Prostate gland (tissue), 2 donors: ENCODE results near the gene EXOC1L. TPM values are rescaled to one million over a fixed set of nuclear protein-coding genes. Genes with fewer than 3 reads are reported as not detected.

Experiments
- DNase-seq: peaks from one replicate; pipeline ENCODE4 v3.0.0-alpha.2; 2019; ENCODE audit warnings: low spot score
- H3K27ac ChIP-seq, 2 donors: fragments of 200-600 bp; sonication (generic); 2 replicates each; pipeline ENCODE4 v1.5.1; 2017 to 2019
- H3K27me3 ChIP-seq: fragments of 200-600 bp; sonication (generic); replicated peaks from 2 replicates; pipeline ENCODE4 v1.5.1; 2019; ENCODE audit not compliant: insufficient read depth
- H3K36me3 ChIP-seq, 2 donors: fragments of 200-600 bp; sonication (generic); 1 replicate in 1 of 2; 2 replicates in 1 of 2; pipeline versions ENCODE4 v1.5.1 to v1.8.1; 2017 to 2019
- H3K4me1 ChIP-seq: fragments of 200-600 bp; sonication (generic); replicated peaks from 2 replicates; pipeline ENCODE4 v1.5.1; 2019
- H3K4me3 ChIP-seq, 2 donors: fragments of 200-600 bp; sonication (generic); 2 replicates each; pipeline ENCODE4 v1.5.1; 2017 to 2019
- H3K9me3 ChIP-seq: fragments of 200-600 bp; sonication (generic); 2 replicates; pipeline ENCODE4 v1.5.1; 2017
- POLR2A ChIP-seq: fragments of 450-650 bp; IDR thresholded peaks from one replicate; pipeline ENCODE4 v1.6.1; 2016; ENCODE audit warnings: antibody characterized with exemption, mild to moderate bottlenecking
- POLR2AphosphoS5 ChIP-seq: sonication (generic); formaldehyde crosslinking; IDR thresholded peaks from one replicate; pipeline ENCODE4 v1.6.1; 2017; ENCODE audit warnings: antibody characterized with exemption
- WGBS: methylation state at CpG from one replicate; pipeline ENCODE4 v1.1.5; 2018; 5-methylcytosine and 5-hydroxymethylcytosine counted together
- intact Hi-C: fragments of 100-400 bp; cut with DNase I; formaldehyde crosslinking; loops from one replicate; pipeline ENCODE4 v1.14.2; 2022
- total RNA-seq, 2 donors: library from RNA; depleted of rRNA; stranded (reverse); fragments of >200 nt; gene quantifications; one replicate each; pipeline ENCODE4 v1.1.0, GENCODE V29; 2016
- TF ChIP-seq, protein P1 (sequence below), 4 experiments: fragments of 200-600 bp in 2 of 4; fragments of 450-650 bp in 2 of 4; sonication (generic) in 2 of 4; IDR thresholded peaks; 1 replicate in 3 of 4; 2 replicates in 1 of 4; pipeline ENCODE4 v1.5.1; 2016 to 2019; ENCODE audit warnings: antibody characterized with exemption in 4 of 4, mild to moderate bottlenecking in 2 of 4, moderate library complexity in 2 of 4

Gene EXOC1L
- total RNA-seq, 2 donors from 2014 or later, result not detected

DNA sequence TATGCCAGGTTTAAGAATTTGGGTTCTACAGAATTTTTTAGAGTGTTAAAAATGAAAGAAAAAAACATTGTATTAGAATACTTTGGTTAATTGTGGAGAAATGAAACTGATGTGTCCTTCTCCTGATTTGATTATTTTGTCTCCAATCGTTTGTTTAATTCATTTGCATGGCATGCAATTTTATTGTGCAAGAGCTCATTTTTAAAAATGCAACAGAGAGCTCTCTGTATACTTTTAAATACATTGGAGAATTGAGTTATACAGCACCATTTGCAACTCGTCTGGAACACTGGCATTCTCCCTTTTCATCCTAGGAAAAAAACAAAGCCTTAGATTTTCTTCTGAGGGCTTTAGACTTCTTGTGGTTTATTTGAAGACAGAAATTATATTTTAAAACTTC lies 689 bp downstream of the EXOC1L start:
- Histone ChIP-seq H3K27me3 (no peaks in the 10 kb centered on the region), H3K9me3 (no peaks in the 10 kb centered on the region), H3K27ac (no peak overlapping the region), H3K4me1 (no peaks in the 10 kb centered on the region), H3K4me3 (no peak overlapping the region), H3K36me3 (no peaks in the 10 kb centered on the region)
- TF ChIP-seq, protein P1, sequence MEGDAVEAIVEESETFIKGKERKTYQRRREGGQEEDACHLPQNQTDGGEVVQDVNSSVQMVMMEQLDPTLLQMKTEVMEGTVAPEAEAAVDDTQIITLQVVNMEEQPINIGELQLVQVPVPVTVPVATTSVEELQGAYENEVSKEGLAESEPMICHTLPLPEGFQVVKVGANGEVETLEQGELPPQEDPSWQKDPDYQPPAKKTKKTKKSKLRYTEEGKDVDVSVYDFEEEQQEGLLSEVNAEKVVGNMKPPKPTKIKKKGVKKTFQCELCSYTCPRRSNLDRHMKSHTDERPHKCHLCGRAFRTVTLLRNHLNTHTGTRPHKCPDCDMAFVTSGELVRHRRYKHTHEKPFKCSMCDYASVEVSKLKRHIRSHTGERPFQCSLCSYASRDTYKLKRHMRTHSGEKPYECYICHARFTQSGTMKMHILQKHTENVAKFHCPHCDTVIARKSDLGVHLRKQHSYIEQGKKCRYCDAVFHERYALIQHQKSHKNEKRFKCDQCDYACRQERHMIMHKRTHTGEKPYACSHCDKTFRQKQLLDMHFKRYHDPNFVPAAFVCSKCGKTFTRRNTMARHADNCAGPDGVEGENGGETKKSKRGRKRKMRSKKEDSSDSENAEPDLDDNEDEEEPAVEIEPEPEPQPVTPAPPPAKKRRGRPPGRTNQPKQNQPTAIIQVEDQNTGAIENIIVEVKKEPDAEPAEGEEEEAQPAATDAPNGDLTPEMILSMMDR (IDR thresholded peaks at IDR 0.05), result no peak
- TF ChIP-seq POLR2AphosphoS5 (no peak), POLR2A (no peak)
- intact Hi-C loops, result no loop called here
- WGBS, result 28% methylated on average over 2 of the region's 2 CpGs
- DNase-seq, result no peak

DNA sequence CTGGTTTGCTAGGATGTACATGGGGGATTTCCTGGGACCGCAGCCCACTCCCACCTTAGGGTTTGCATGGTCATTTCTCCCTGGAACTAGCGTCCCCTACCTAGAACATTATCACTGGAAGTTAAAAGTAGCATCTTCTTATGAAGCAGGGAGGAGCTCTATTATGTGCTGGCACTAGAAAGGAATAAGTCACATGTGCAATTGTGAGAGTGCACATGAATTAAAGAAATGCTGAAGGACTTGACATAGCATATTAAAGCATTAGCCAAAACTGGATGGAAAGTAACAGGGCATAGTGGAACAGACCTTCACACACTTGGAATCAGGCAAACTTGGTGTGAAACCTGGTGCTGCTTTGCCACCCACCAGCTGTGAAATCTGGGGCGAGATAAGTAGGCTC lies 2.7 kb downstream of the EXOC1L start:
- no peak for DNase-seq
- Histone ChIP-seq H3K36me3 (no peaks in the 10 kb centered on the region), H3K27me3 (no peaks in the 10 kb centered on the region), H3K4me3 (no peak overlapping the region), H3K4me1 (no peaks in the 10 kb centered on the region), H3K27ac (no peak overlapping the region), H3K9me3 (no peaks in the 10 kb centered on the region)
- WGBS, result 85% methylated on average over 3 of the region's 3 CpGs
- intact Hi-C loops, result no loop called here
- TF ChIP-seq, protein P1 (IDR thresholded peaks at IDR 0.05), result no peak
- TF ChIP-seq POLR2A, result no peak
- TF ChIP-seq POLR2AphosphoS5, result no peak

DNA sequence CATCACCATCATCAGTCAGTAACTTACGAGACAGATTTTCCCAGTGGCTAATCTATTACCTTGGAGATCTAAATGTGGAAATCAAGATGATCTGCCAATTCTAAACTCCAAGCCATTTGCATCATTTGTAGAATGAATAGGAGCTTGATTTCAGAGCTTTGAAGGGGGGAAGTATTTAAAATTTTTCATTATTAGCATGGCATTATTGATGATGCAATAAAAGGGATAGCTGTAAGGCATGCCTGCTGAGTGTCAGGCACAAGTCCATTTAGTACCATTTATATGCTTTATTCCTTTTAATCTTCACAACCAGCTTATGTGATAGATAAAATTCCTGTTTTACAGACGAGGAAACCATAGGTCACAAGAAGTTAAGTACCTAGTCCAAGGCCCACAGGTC lies 5.3 kb downstream of the EXOC1L start:
- Histone ChIP-seq H3K27ac (no peak overlapping the region), H3K27me3 (no peaks in the 10 kb centered on the region), H3K36me3 (no peaks in the 10 kb centered on the region), H3K4me1 (no peaks in the 10 kb centered on the region), H3K9me3 (no peaks in the 10 kb centered on the region), H3K4me3 (no peak overlapping the region)
- WGBS, result 43% methylated on average over 2 of the region's 2 CpGs
- intact Hi-C loops, result no loop called here
- no peak for DNase-seq
- TF ChIP-seq POLR2AphosphoS5 (no peak), POLR2A (no peak)
- TF ChIP-seq, protein P1 (IDR thresholded peaks at IDR 0.05), result no peak

DNA sequence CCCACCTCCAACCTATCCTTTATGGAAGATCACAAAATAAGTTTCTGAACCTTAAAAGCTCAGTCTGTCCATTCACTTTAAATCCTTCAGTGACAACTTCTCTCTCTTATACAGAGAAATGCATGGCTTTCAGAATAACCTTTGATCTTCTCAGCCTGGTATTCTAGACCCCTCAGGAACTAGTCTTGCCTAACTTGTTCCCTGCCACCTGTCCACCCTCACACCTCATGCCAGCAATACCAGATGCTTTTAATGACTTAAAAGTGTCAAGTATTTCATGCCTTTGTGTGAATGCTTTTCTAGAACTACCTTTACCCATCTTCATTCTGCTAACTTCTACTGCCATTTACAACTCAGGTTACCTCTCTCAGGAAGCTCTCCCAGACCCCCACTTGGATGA lies 7.4 kb downstream of the EXOC1L start:
- no peak overlapping the region for H3K4me3 ChIP-seq

DNA sequence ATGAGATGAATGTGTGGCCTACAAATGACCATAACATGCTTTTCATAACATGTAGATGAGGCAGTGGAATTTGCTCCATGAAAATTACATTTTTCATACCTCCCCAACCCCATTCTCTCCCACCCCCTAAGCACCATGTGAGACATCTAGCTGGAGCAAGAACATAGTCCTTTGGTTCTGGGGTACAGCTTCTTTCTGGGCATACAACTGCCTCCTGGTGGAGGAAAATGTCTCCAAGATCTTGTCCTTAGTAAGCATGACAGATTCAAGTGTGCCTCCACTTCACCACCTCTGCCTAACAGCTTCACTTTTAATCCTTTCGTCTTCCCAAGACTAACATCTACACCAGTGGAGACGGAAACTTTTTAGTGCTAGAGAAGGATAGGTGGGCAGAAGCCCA lies 8.0 kb downstream of the EXOC1L start:
- 73% methylated on average over 2 of the region's 2 CpGs for WGBS
- DNase-seq, result no peak
- no peak for TF ChIP-seq POLR2AphosphoS5
- TF ChIP-seq POLR2A, result no peak
- TF ChIP-seq, protein P1 (IDR thresholded peaks at IDR 0.05), result no peak
- Histone ChIP-seq H3K4me1 (no peaks in the 10 kb centered on the region), H3K9me3 (no peaks in the 10 kb centered on the region), H3K27me3 (no peaks in the 10 kb centered on the region), H3K4me3 (no peak overlapping the region), H3K36me3 (no peaks in the 10 kb centered on the region), H3K27ac (no peak overlapping the region)
- intact Hi-C loops, result no loop called here

More for the DNA sequence above, 7.4 kb downstream of the EXOC1L start:
- TF ChIP-seq POLR2A, result no peak
- TF ChIP-seq POLR2AphosphoS5, result no peak
- TF ChIP-seq, protein P1 (IDR thresholded peaks at IDR 0.05), result no peak
- intact Hi-C loops, result no loop called here
- no peak for DNase-seq
- no peaks in the 10 kb centered on the region for H3K9me3 ChIP-seq
- H3K36me3 ChIP-seq, result no peaks in the 10 kb centered on the region
- no peaks in the 10 kb centered on the region for H3K27me3 ChIP-seq
- no peak overlapping the region for H3K27ac ChIP-seq
- H3K4me1 ChIP-seq, result no peaks in the 10 kb centered on the region
